ENCODE measurements around the gene CEACAM4.

- TF ChIP-seq YY1 (IDR thresholded peaks at IDR 0.05; ENCODE audit: insufficient read depth, insufficient read length) (no peak), ZNF274 (IDR thresholded peaks at IDR 0.05; ENCODE audit: low read depth, low read length) (no peak), SUZ12 (IDR thresholded peaks at IDR 0.05; ENCODE audit: extremely low read depth, insufficient read depth, insufficient read length) (no peak)
Measured at GRCh38 chr19:41575998-41576397, 50.9 kb downstream of the CEACAM4 start, which contains the start of gene CEACAM21.
